Natural killer cell treated with Interleukin-12 subunit alpha and Interleukin-12 subunit beta and Interleukin-15 and Interleukin-18, amount 100 ng/mL, for 72 hours (primary cell): ENCODE data around the gene B3GAT1. TPM values are rescaled to one million over a fixed set of nuclear protein-coding genes. Genes with fewer than 3 reads are reported as not detected.
A peak's percentile ranks its signal among the peaks of the same experiment; 100 is the strongest.

Experiments
- ATAC-seq, 2 donors: fragments of 150-1000 bp; cut with Tn5 transposase in 1 of 2; sonication (Bioruptor Pico), chemical (Tn5 transposase) in 1 of 2; 2 replicates each; pipeline ENCODE4 v1.10.0; 2021
- DNase-seq: peaks from one replicate; pipeline ENCODE4 v3.0.0; 2022; ENCODE audit warnings: low spot score
- H3K27ac Mint-ChIP-seq, 2 donors: 1 replicate in 1 of 2; 2 replicates in 1 of 2; pipeline ENCODE4 v1.8.0; 2022; ENCODE audit warnings: mixed read lengths in 2 of 2, mild to moderate bottlenecking in 1 of 2, moderate library complexity in 1 of 2
- H3K27me3 Mint-ChIP-seq, 2 donors: 1 replicate in 1 of 2; 2 replicates in 1 of 2; pipeline ENCODE4 v1.8.0; 2022; ENCODE audit warnings: mixed read lengths in 2 of 2
- H3K36me3 Mint-ChIP-seq: one replicate; pipeline ENCODE4 v1.8.0; 2022; ENCODE audit warnings: mixed read lengths
- H3K4me1 Mint-ChIP-seq, 2 donors: 1 replicate in 1 of 2; 2 replicates in 1 of 2; pipeline ENCODE4 v1.8.0; 2022; ENCODE audit warnings: low read depth in 2 of 2, mixed read lengths in 2 of 2, mild to moderate bottlenecking in 1 of 2
- H3K4me3 Mint-ChIP-seq: one replicate; pipeline ENCODE4 v1.8.0; 2022; ENCODE audit warnings: mixed read lengths
- H3K9me3 Mint-ChIP-seq: 2 replicates; pipeline ENCODE4 v1.8.0; 2022; ENCODE audit warnings: mixed read lengths
- total RNA-seq, 2 donors: library from RNA; stranded (reverse); gene quantifications; one replicate each; pipeline ENCODE4 v1.2.3, GENCODE V29; 2022

B3GAT1 gene
- total RNA-seq, 2 donors from 2014 or later: 5.4 to 10.2 TPM

- Mint-ChIP-seq H3K9me3 (no peaks in the 10 kb centered on the region), H3K36me3 (no peaks in the 10 kb centered on the region), H3K27ac (no peak overlapping the region), H3K4me1 (peaks cover 10 to 12% of the 10 kb centered on the region in 2 donors), H3K4me3 (no peak overlapping the region), H3K27me3 (peaks cover 9 to 13% of the 10 kb centered on the region in 2 donors)
- no peak for ATAC-seq
- DNase-seq: no peak
These were observed 49.7 kb downstream of the B3GAT1 start for GRCh38 chr11:134362192-134362901.

DNA sequence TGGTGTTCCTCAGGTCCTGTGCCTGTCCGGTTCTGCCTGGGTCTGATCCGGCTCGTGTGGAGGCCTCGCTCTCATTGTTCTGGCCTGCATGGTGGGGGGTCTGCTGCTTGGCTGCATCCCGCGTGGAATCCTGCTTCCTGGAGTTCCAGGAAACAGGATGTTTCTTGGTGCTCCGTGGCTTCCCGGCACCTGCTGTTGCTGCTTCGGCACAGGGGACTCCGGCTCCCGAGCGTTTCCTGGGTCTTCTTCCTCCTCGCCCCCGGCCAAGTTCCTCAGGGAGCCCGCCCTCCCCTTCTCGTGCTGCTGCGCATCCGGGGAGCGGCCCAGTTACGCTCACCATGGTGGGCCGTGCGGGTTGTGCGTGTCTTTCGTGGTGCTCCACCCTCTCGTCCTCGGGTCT lies 50.4 kb downstream of the B3GAT1 start:
- DNase-seq (no peak), ATAC-seq (no peak)
- Mint-ChIP-seq H3K36me3 (no peaks in the 10 kb centered on the region), H3K4me3 (no peak overlapping the region), H3K27ac (no peak overlapping the region), H3K9me3 (no peaks in the 10 kb centered on the region), H3K27me3 (peaks cover 9 to 13% of the 10 kb centered on the region in 2 donors), H3K4me1 (peaks cover 10 to 12% of the 10 kb centered on the region in 2 donors)

DNA sequence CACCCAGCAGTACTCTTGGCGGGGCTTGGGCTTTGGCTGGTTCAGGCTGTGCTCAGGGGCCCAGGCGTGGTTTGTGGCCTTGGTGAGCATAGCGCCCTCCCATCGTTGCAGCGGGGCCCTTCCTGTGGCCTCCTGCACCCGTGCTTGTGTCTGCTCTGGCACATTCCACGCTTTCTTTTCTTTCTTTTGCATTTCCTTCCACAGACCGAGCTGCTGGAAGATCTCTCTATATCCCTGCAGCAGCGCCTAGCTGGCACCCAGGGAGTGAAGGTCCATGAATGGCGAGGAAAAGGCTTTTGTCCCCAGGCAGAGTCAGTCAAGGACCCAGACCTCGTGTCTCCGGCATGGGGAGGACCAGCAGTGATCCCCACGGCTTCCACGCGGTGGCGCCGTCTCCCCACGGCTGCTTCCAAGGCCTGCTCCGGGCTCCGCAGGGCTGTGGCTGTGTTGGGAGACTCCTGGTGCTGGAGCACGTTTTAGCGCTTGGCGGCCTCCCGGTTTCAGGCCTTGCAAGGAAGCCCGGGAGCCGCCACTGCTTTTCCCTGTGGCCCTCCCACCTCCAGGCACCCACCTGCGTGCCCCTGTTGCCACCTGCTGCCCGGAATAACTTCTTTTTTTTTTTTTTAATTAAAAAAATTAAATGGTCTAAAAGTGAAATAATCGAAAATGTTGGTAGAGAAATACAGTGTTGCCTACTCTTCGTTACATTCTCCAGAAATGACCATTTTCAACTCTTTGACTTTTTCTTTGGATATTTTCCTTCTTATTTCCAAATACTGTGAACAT lies 51.8 kb downstream of the B3GAT1 start:
- H3K4me1 Mint-ChIP-seq: peaks cover 10 to 12% of the 10 kb centered on the region in 2 donors
- H3K27me3 Mint-ChIP-seq: peaks cover 9 to 16% of the 10 kb centered on the region in 2 donors
- DNase-seq (peak; percentile 79), ATAC-seq (peak; percentile 92)
- H3K36me3 Mint-ChIP-seq: no peaks in the 10 kb centered on the region
- H3K9me3 Mint-ChIP-seq: no peaks in the 10 kb centered on the region
- H3K27ac Mint-ChIP-seq: peak overlapping the region in 1 of 2 donors; percentile 50
- H3K4me3 Mint-ChIP-seq: peak overlapping the region; percentile 15

DNA sequence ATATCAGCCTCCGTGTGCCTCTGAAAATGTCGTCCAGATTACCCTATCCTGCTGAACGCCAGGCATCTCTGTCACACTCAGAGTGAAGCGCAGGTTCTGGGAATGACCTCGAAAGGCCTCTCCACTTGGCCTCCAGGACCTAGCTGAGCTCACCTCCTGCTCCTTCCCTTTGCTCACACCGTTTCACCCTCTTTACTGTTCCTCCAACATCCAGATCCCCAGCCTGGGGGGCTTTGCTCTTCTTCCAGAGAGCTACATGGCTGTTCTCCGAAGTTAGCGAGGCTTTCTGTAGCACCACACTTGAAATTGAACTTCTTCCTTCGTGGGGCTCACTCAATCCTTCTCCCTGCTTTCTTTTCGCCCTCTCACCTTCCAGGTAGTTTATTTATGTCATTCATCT lies 52.4 kb downstream of the B3GAT1 start:
- Mint-ChIP-seq H3K27me3 (peaks cover 9 to 21% of the 10 kb centered on the region in 2 donors), H3K9me3 (no peaks in the 10 kb centered on the region), H3K36me3 (no peaks in the 10 kb centered on the region), H3K4me1 (peaks cover 10 to 12% of the 10 kb centered on the region in 2 donors), H3K27ac (peak overlapping the region in 1 of 2 donors; percentile 50), H3K4me3 (peak overlapping the region; percentile 15)
- no peak for DNase-seq
- ATAC-seq: no peak

DNA sequence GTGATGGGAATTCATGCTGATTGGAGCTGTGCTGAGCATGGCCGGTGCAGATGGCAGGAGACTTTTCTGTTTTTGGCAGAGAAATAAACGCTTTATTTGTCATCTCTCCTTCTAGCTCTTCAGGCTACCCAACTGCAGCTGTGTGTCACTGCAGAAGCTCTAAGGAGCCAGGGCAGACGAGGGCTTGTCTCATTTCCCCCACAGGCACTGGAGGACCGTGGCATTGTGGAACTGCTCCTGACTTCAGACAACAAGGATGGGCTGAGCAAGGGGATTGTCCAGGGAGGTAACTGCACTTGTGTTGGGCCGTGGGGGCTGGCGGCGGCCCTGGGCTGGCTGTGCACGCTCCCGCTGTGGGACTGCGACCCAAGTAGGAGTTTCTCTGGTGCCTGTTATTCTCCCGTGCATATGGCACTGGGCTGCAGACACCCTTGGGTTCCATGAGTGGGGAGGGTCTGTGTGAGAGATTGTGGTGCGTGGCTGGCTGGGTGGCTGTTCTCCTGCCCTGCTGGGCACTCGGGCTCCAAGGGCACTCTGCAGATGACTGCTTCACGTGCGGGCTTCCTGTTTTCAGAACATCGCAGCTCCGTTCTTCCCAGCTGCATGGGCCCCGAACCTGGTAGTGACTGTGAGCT lies 53.1 kb downstream of the B3GAT1 start:
- ATAC-seq (no peak), DNase-seq (no peak)
- H3K4me3 Mint-ChIP-seq: no peak overlapping the region
- H3K36me3 Mint-ChIP-seq: no peaks in the 10 kb centered on the region
- peaks cover 9 to 21% of the 10 kb centered on the region in 2 donors for H3K27me3 Mint-ChIP-seq
- peaks cover 10 to 12% of the 10 kb centered on the region in 2 donors for H3K4me1 Mint-ChIP-seq
- H3K9me3 Mint-ChIP-seq: no peaks in the 10 kb centered on the region
- no peak overlapping the region for H3K27ac Mint-ChIP-seq

DNA sequence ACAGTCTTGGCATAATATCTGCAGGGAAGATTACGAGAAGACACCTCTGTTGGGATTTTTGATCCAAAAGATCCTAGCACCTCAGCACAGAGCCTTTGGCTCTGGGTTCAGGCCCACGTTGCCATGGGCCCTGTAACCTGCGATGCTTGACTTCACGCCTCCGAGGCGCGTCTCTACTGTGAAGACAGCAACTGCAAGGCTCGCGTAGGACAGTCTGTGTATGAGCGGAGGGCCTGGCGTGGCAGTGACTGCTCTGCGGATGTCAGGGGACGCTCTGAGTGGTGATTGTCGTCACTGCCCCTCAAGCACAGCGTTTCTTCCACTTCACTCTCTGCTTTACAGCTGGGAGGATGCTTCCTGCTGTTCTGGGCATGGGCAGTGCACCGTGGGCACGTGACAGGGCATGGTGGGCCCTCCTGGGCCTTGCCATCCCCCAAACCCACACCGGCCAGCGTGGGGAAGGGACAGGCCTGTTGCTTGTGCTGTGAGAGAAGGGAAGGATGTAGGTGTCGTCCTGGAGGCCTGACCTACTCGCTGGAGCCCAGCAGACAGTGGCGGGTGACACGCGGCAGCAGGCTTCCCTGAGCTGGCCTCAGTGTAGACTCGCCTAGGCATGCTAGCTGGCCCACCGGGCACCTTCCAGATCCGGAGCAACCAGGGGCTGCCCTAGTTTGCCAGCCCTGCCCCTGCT lies 53.7 kb downstream of the B3GAT1 start:
- Mint-ChIP-seq H3K27me3 (peaks cover 9 to 21% of the 10 kb centered on the region in 2 donors), H3K4me3 (no peak overlapping the region), H3K36me3 (no peaks in the 10 kb centered on the region), H3K9me3 (no peaks in the 10 kb centered on the region), H3K4me1 (peaks cover 10 to 12% of the 10 kb centered on the region in 2 donors), H3K27ac (no peak overlapping the region)
- ATAC-seq: no peak
- DNase-seq: no peak

DNA sequence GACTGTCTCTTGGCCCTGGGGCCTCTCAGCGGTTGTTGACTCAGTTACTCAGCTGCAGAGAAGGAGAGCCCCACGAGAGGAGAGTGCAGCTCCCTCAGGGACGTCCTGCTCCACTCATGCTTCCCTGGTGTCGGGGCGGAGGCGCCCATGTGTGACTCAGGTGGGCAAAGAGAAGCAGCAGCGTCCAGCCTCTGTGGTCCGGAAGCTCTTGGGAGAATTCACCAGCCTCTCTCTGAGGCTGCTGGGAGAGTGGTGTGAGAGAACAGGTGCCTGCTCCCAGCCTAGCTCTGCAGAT lies 54.5 kb downstream of the B3GAT1 start:
- peaks cover 10 to 12% of the 10 kb centered on the region in 2 donors for H3K4me1 Mint-ChIP-seq
- no peaks in the 10 kb centered on the region for H3K9me3 Mint-ChIP-seq
- no peak for ATAC-seq
- H3K4me3 Mint-ChIP-seq: no peak overlapping the region
- H3K27me3 Mint-ChIP-seq: peaks cover 9 to 21% of the 10 kb centered on the region in 2 donors
- H3K36me3 Mint-ChIP-seq: no peaks in the 10 kb centered on the region
- H3K27ac Mint-ChIP-seq: no peak overlapping the region
- DNase-seq: no peak

DNA sequence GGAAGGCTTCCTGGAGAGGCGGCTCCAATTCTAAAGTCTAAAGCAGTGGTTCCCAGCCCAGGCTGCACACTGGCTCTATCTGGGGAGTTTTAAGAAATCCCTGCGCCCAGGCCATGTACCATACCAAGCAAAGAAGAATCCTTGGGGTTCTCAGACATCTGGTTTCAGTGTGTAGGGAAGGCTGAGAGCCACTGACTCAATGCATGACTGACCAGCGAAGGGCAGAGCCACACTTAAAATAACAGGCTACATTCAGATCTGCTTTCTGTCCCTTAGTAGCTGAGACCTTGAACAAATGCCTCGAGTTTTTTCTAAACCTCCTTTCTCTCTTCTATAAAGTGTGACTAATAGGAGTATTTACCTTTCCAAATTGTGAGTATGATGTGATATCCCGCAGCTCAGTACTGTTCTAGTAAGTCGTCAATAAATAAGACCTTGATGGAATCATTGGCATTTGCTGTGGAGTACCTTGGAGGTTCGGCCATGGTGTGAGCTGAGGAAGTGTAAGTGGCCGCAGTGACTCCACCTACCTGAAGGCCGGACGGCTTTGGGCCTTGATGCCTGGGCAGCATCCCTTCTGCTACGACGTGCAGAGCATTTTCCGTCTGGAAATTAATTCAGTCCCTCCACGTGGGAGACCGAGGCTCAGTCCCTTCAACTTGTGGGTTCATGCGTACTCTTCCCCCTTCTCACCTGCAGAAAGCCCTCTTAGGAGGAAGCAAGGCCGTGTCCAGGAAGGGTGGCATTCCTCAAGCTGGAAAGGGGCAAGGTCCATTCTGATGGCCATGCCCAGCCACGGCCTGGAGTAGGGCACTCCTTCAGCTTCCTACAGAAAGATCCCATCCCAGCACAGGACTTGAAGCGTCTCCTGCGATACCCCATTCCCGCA lies 55.1 kb downstream of the B3GAT1 start:
- H3K27me3 Mint-ChIP-seq: peaks cover 5 to 19% of the 10 kb centered on the region in 2 donors
- no peaks in the 10 kb centered on the region for H3K36me3 Mint-ChIP-seq
- H3K27ac Mint-ChIP-seq: no peak overlapping the region
- ATAC-seq: no peak
- no peaks in the 10 kb centered on the region for H3K9me3 Mint-ChIP-seq
- H3K4me1 Mint-ChIP-seq: peaks cover 10% of the 10 kb centered on the region in 2 donors
- H3K4me3 Mint-ChIP-seq: no peak overlapping the region
- no peak for DNase-seq

DNA sequence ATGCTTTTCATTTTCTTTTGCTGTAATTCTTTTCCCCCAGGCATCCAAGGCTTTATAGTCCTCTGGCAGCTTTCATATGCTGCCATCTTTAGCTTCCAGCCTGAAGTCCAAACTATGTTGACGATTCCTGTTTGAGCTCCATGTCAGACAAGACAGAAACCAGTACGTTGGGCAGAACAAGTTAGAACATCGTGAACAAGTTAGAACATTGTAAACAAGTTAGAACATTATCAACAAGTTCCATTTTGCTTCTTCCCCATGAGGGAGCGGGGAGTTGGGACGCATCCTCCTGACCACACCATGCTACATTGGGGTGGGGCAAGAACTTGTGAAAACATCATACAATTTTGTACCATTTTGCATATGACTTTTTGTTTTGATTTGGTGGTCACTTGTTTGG lies 56.4 kb downstream of the B3GAT1 start:
- Mint-ChIP-seq H3K27ac (no peak overlapping the region), H3K9me3 (no peaks in the 10 kb centered on the region), H3K36me3 (no peaks in the 10 kb centered on the region), H3K27me3 (peaks cover 0 to 15% of the 10 kb centered on the region in 2 donors), H3K4me1 (peaks cover 12 to 15% of the 10 kb centered on the region in 2 donors), H3K4me3 (no peak overlapping the region)
- ATAC-seq (no peak), DNase-seq (no peak)

DNA sequence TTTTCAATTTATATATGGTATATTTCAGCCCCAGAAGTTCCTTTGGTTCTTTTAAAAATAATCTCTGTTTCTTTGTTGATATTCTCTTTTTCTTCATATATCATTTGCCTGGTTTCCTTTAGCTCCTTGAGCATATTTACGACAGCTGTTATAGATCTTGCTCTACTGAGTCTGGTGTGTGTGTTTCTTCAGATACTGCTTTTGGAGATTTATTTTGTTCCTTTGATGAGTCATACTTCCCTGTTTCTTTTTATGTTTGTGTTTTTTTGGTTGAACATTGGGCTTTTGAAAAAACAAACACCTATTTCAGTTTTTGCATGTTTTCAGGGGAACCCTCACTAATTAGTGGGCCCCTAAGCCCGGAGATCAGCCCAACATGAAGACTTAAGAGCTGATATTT lies 56.9 kb downstream of the B3GAT1 start:
- Mint-ChIP-seq H3K9me3 (no peaks in the 10 kb centered on the region), H3K4me1 (peaks cover 16 to 18% of the 10 kb centered on the region in 2 donors), H3K27ac (peak overlapping the region in 1 of 2 donors; percentile 12), H3K27me3 (peaks cover 0 to 14% of the 10 kb centered on the region in 2 donors), H3K36me3 (no peaks in the 10 kb centered on the region), H3K4me3 (no peak overlapping the region)
- ATAC-seq: no peak
- DNase-seq: no peak

- H3K9me3 Mint-ChIP-seq: no peaks in the 10 kb centered on the region
- no peak for ATAC-seq
- H3K36me3 Mint-ChIP-seq: no peaks in the 10 kb centered on the region
- H3K4me3 Mint-ChIP-seq: no peak overlapping the region
- H3K27ac Mint-ChIP-seq: no peak overlapping the region
- no peak for DNase-seq
- H3K27me3 Mint-ChIP-seq: peaks cover 0 to 8% of the 10 kb centered on the region in 2 donors
- H3K4me1 Mint-ChIP-seq: peaks cover 27 to 30% of the 10 kb centered on the region in 2 donors
These were observed 59.9 kb downstream of the B3GAT1 start for GRCh38 chr11:134352111-134352510.

GRCh38 chr11:134350381-134350780 lies 61.7 kb downstream of the B3GAT1 start:
- Mint-ChIP-seq H3K4me1 (peaks cover 31 to 36% of the 10 kb centered on the region in 2 donors), H3K36me3 (no peaks in the 10 kb centered on the region), H3K9me3 (no peaks in the 10 kb centered on the region), H3K27me3 (peaks cover 0 to 5% of the 10 kb centered on the region in 2 donors), H3K4me3 (peak overlapping the region; percentile 57), H3K27ac (peak overlapping the region in 1 of 2 donors; percentile 61)
- DNase-seq: no peak
- peak in 1 of 2 donors; percentile 60 for ATAC-seq
